Dermis blood vessel endothelial cell (primary cell): ENCODE results near the gene OTOP2. TPM values are rescaled to one million over a fixed set of nuclear protein-coding genes. Genes with fewer than 3 reads are reported as not detected.
A peak's percentile ranks its signal among the peaks of the same experiment; 100 is the strongest.
"Not testable (repeated sequence)": the region's sequence is repeated elsewhere in the genome, so short reads cannot be mapped to it uniquely, and the experiment has no call there.

Experiments
- DNase-seq: peaks from one replicate; pipeline ENCODE4 v3.0.0; 2010
- total RNA-seq: library from RNA; depleted of rRNA; stranded (reverse); fragments of >200 nt; gene quantifications from 2 replicates; pipeline ENCODE4 v1.2.3, GENCODE V29; 2014

Gene OTOP2
- total RNA-seq, 1 donor from 2014 or later: not detected

- DNase-seq: no peak
Observed at GRCh38 chr17:74953134-74953687, 29.1 kb downstream of the OTOP2 start.

GRCh38 chr17:74954115-74954514 lies 30.0 kb downstream of the OTOP2 start:
- no peak for DNase-seq

GRCh38 chr17:74954665-74955421 lies 30.8 kb downstream of the OTOP2 start:
- DNase-seq: no peak

- DNase-seq: no peak
Observed at GRCh38 chr17:74956093-74956492, 32.0 kb downstream of the OTOP2 start.

GRCh38 chr17:74957935-74958740 lies 34.1 kb downstream of the OTOP2 start:
- DNase-seq: peak; percentile 80

GRCh38 chr17:74959826-74960515 lies 35.9 kb downstream of the OTOP2 start:
- DNase-seq: no peak

- DNase-seq: no peak
Observed at GRCh38 chr17:74960570-74961342, 36.7 kb downstream of the OTOP2 start.

GRCh38 chr17:74961657-74962350 lies 37.7 kb downstream of the OTOP2 start:
- DNase-seq: peak; percentile 95

GRCh38 chr17:74962622-74963394 lies 38.7 kb downstream of the OTOP2 start:
- no peak for DNase-seq

- DNase-seq: no peak
Observed at GRCh38 chr17:74963656-74964055, 39.6 kb downstream of the OTOP2 start.

- no peak for DNase-seq
Observed at GRCh38 chr17:74964246-74964761, 40.2 kb downstream of the OTOP2 start.

GRCh38 chr17:74964988-74965622 lies 41.0 kb downstream of the OTOP2 start:
- no peak for DNase-seq

- no peak for DNase-seq
Observed at GRCh38 chr17:74968361-74968780, 44.3 kb downstream of the OTOP2 start.

- DNase-seq: not testable (repeated sequence)
Observed at GRCh38 chr17:74969501-74969900, 45.4 kb downstream of the OTOP2 start.

- peak; percentile 33 for DNase-seq
Observed at GRCh38 chr17:74970395-74970794, 46.3 kb downstream of the OTOP2 start.

- no peak for DNase-seq
Observed at GRCh38 chr17:74971069-74971841, 47.2 kb downstream of the OTOP2 start.

GRCh38 chr17:74971842-74972106 lies 47.7 kb downstream of the OTOP2 start:
- DNase-seq: no peak

- peak; percentile 59 for DNase-seq
Observed at GRCh38 chr17:74972107-74972972, 48.3 kb downstream of the OTOP2 start, which contains the start of gene HID1. Gene HID1, minus strand, starts transcription at chr17:74972759. Its CDS starts 103 bp downstream, at chr17:74972656.
